Kidney epithelial cell (primary cell): ENCODE results near the gene TPT1. TPM values are rescaled to one million over a fixed set of nuclear protein-coding genes. Genes with fewer than 3 reads are reported as not detected.

Experiments used
- DNase-seq: peaks from one replicate; pipeline ENCODE4 v3.0.0-alpha.2; 2010; ENCODE audit warnings: low read depth
- H3K27me3 ChIP-seq: 2 replicates; pipeline ENCODE4 v1.6.0; 2011; ENCODE audit warnings: low read length; ENCODE audit not compliant: control insufficient read depth, insufficient read depth
- H3K36me3 ChIP-seq: 2 replicates; pipeline ENCODE4 v1.5.1; 2011; ENCODE audit warnings: low read length; ENCODE audit not compliant: control insufficient read depth, insufficient read depth
- H3K4me3 ChIP-seq: 2 replicates; pipeline ENCODE4 v1.5.1; 2011; ENCODE audit warnings: low read depth, mild to moderate bottlenecking, control low read depth, low read length
- total RNA-seq: library from RNA; depleted of rRNA; stranded (reverse); fragments of >200 nt; gene quantifications from 2 replicates; pipeline ENCODE4 v1.2.3, GENCODE V29; 2015
- TF ChIP-seq, protein P1 (sequence below): IDR thresholded peaks from 2 replicates; pipeline ENCODE4 v1.5.1; 2011; ENCODE audit warnings: mild to moderate bottlenecking, moderate library complexity, low read length, control low read depth, inconsistent platforms; ENCODE audit not compliant: insufficient read depth, poor library complexity, severe bottlenecking

Gene TPT1
- total RNA-seq, 1 donor from 2014 or later: 3,236 TPM

DNA sequence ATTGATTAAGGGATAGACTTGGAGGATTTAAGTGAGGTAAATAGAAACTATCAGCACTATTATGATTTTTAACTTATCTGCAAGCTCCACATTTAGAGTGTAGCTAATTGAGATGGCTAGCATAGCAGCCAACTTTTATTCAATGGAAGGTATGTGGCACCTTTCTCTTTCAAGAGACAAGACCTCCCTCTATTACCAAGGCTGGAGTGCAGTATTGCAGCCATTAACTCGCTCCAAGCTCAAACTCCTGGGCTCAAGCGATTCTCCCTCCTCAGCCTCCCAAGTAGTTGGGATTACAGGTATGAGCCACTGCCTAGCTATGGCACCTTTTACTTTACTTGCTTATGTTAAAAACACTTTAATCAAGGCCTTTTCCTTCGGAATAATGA lies 8.2 kb downstream of the TPT1 start:
- H3K36me3 ChIP-seq: peaks cover 1% of the 10 kb centered on the region
- DNase-seq: no peak
- no peak overlapping the region for H3K4me3 ChIP-seq
- no peaks in the 10 kb centered on the region for H3K27me3 ChIP-seq
- TF ChIP-seq, protein P1, sequence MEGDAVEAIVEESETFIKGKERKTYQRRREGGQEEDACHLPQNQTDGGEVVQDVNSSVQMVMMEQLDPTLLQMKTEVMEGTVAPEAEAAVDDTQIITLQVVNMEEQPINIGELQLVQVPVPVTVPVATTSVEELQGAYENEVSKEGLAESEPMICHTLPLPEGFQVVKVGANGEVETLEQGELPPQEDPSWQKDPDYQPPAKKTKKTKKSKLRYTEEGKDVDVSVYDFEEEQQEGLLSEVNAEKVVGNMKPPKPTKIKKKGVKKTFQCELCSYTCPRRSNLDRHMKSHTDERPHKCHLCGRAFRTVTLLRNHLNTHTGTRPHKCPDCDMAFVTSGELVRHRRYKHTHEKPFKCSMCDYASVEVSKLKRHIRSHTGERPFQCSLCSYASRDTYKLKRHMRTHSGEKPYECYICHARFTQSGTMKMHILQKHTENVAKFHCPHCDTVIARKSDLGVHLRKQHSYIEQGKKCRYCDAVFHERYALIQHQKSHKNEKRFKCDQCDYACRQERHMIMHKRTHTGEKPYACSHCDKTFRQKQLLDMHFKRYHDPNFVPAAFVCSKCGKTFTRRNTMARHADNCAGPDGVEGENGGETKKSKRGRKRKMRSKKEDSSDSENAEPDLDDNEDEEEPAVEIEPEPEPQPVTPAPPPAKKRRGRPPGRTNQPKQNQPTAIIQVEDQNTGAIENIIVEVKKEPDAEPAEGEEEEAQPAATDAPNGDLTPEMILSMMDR: no peak

DNA sequence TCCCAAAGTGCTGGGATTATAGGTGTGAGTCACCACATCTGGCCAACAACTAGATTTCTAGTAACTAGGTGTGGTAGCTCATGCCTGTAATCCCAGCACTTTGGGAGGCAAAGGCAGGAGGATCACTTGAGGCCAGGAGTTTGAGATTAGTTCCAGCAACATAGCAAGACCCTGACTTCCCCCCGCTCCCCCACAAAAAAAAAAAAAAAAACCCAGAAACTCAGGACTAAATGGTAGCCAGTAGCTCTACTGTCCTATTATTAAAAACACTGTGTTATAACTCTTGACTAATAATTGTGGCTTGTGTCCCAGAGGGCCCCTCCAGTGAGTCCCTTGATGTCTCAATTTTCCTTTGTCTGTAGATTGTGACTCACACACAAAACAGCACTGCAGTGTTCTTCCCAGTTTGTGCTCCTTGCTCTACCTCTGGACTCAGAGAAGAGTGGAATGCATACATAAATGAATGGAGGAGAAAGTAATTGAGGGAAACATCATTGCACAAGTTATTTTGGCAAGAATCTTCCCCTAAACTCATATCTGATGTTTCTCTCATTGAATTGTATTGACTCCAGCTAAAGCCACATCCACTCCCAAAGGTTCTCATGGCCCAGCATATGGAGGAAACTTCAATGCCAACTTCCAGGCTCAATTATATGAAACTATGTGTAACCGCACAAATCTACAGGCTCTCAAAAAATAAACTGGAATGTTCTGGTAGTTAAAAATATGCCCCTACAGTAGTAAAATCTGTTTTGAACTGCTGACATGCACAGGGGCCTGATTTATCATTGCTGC lies 8.8 kb downstream of the TPT1 start:
- no peak for DNase-seq
- peaks cover 1% of the 10 kb centered on the region for H3K36me3 ChIP-seq
- no peaks in the 10 kb centered on the region for H3K27me3 ChIP-seq
- H3K4me3 ChIP-seq: no peak overlapping the region
- TF ChIP-seq, protein P1: no peak

DNA sequence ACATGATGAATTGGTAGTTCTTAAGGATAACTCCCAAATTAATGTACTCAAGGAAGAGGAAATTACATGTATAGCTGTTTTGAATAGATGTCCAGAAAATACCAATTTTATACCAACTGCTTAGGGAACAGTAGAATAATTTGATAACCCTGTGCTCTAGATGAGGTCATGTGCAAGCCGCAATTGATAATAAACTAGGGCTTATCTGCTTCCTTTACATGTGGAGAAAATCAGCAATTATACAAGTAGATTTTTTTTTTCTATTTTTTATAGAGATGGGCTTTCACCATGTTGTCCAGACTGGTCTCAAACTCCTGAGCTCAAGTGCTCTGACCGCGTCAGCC lies 9.3 kb downstream of the TPT1 start:
- H3K36me3 ChIP-seq: peaks cover 1% of the 10 kb centered on the region
- no peak overlapping the region for H3K4me3 ChIP-seq
- H3K27me3 ChIP-seq: no peaks in the 10 kb centered on the region
- no peak for DNase-seq
- TF ChIP-seq, protein P1: no peak

DNA sequence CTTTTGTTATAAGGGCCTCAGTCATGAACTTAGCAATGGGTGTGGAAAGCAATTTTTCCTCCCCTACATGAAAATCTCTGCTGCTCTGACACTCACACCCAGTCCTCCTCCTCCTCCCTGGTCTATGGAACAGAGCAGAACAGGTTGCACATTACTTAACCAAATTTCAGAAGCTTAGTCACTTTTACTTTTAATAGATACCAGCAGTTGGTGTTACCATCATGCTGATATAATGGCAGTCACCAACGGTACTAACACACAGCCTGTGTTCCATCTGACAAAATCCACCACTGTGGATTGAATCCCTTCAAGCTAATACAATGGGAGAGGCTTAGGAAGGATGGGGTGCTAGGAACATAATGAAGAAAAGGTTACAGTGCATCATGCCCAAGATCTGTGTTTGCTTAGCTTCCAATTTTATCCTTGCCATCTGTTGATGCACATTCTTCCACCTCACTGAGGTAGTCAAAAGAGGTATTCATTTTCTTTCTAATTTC lies 9.8 kb downstream of the TPT1 start:
- TF ChIP-seq, protein P1: no peak
- DNase-seq: no peak
- Histone ChIP-seq H3K27me3 (no peaks in the 10 kb centered on the region), H3K36me3 (peaks cover 1% of the 10 kb centered on the region), H3K4me3 (no peak overlapping the region)

DNA sequence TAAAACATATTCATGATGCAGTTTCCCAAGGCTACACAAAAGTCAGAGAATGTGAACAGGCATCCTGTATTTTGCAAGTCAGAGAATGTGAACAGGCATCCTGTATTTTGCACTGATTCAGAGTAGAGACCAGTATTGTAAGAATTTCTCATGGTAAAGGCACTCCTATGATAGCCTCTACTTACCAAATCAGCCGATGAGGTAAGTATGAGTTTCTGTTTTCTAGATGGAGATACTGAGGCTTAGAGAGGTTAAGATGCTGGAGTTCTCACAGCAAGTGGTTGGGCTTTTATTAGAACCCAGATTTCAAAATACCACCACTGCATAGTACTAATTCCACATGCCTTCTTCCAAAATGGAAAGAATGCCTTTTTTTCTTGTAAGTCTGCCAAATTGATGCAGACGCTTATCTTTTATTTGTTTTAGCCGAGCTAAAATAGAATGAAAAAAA lies 12.3 kb downstream of the TPT1 start:
- TF ChIP-seq, protein P1: no peak
- no peaks in the 10 kb centered on the region for H3K36me3 ChIP-seq
- no peaks in the 10 kb centered on the region for H3K27me3 ChIP-seq
- H3K4me3 ChIP-seq: no peak overlapping the region
- no peak for DNase-seq
